ENCODE results near the gene CDC42BPB.

- TF ChIP-seq CTCF (IDR thresholded peaks at IDR 0.05) (no peak), POLR2A (IDR thresholded peaks at IDR 0.05) (no peak)
Observed at GRCh38 chr14:103008126-103008525, 49.2 kb downstream of the CDC42BPB start.
